ENCODE measurements around the gene TUBG2.
"Not testable (repeated sequence)": the region's sequence is repeated elsewhere in the genome, so short reads cannot be mapped to it uniquely, and the experiment has no call there.

Gene TUBG2

GRCh38 chr17:42642336-42642735, 16.7 kb upstream of the TUBG2 start:
- Histone ChIP-seq H3K9ac (ENCODE audit: insufficient read length, low read depth) (no peak overlapping the region), H3K4me3 (ENCODE audit: insufficient read length, low read depth) (no peak overlapping the region), H3K9me3 (ENCODE audit: insufficient read depth, low read length) (no peaks in the 10 kb centered on the region), H3K4me1 (ENCODE audit: insufficient read depth, insufficient read length) (peaks cover 3% of the 10 kb centered on the region), H3K36me3 (ENCODE audit: insufficient read depth, insufficient read length, low read length) (no peaks in the 10 kb centered on the region), H3K27me3 (ENCODE audit: insufficient read depth, insufficient read length) (no peaks in the 10 kb centered on the region)
- no peak for DNase-seq (ENCODE audit: low read depth, low spot score)
- TF ChIP-seq ZNF274 (IDR thresholded peaks at IDR 0.05; ENCODE audit: low read depth, low read length) (no peak), YY1 (IDR thresholded peaks at IDR 0.05; ENCODE audit: insufficient read depth, insufficient read length) (no peak), SUZ12 (IDR thresholded peaks at IDR 0.05; ENCODE audit: extremely low read depth, insufficient read depth, insufficient read length) (no peak)

- Histone ChIP-seq H3K9me3 (ENCODE audit: insufficient read depth, low read length) (no peaks in the 10 kb centered on the region), H3K4me1 (ENCODE audit: insufficient read depth, insufficient read length) (no peaks in the 10 kb centered on the region), H3K36me3 (ENCODE audit: insufficient read depth, insufficient read length, low read length) (no peaks in the 10 kb centered on the region), H3K27me3 (ENCODE audit: insufficient read depth, insufficient read length) (no peaks in the 10 kb centered on the region), H3K4me3 (ENCODE audit: insufficient read length, low read depth) (no peak overlapping the region), H3K9ac (ENCODE audit: insufficient read length, low read depth) (no peak overlapping the region)
- no peak for DNase-seq (ENCODE audit: low read depth, low spot score)
- TF ChIP-seq SUZ12 (IDR thresholded peaks at IDR 0.05; ENCODE audit: extremely low read depth, insufficient read depth, insufficient read length) (no peak), YY1 (IDR thresholded peaks at IDR 0.05; ENCODE audit: insufficient read depth, insufficient read length) (no peak)
These were observed 11.3 kb upstream of the TUBG2 start for GRCh38 chr17:42647778-42648177.

GRCh38 chr17:42651392-42651791, 7.7 kb upstream of the TUBG2 start:
- H3K9ac ChIP-seq (ENCODE audit: insufficient read length, low read depth): no peak overlapping the region
- no peaks in the 10 kb centered on the region for H3K9me3 ChIP-seq (ENCODE audit: insufficient read depth, low read length)
- no peaks in the 10 kb centered on the region for H3K27me3 ChIP-seq (ENCODE audit: insufficient read depth, insufficient read length)
- no peak for DNase-seq (ENCODE audit: low read depth, low spot score)
- no peaks in the 10 kb centered on the region for H3K4me1 ChIP-seq (ENCODE audit: insufficient read depth, insufficient read length)
- no peak overlapping the region for H3K4me3 ChIP-seq (ENCODE audit: insufficient read length, low read depth)
- no peaks in the 10 kb centered on the region for H3K36me3 ChIP-seq (ENCODE audit: insufficient read depth, insufficient read length, low read length)
- TF ChIP-seq SUZ12 (IDR thresholded peaks at IDR 0.05; ENCODE audit: extremely low read depth, insufficient read depth, insufficient read length) (no peak), ZNF274 (IDR thresholded peaks at IDR 0.05; ENCODE audit: low read depth, low read length) (no peak), YY1 (IDR thresholded peaks at IDR 0.05; ENCODE audit: insufficient read depth, insufficient read length) (no peak)

GRCh38 chr17:42653179-42654124, 5.6 kb upstream of the TUBG2 start:
- no peaks in the 10 kb centered on the region for H3K9me3 ChIP-seq (ENCODE audit: insufficient read depth, low read length)

GRCh38 chr17:42655528-42655927, 3.6 kb upstream of the TUBG2 start:
- H3K9ac ChIP-seq (ENCODE audit: insufficient read length, low read depth): no peak overlapping the region
- TF ChIP-seq ZNF274 (IDR thresholded peaks at IDR 0.05; ENCODE audit: low read depth, low read length) (no peak), YY1 (IDR thresholded peaks at IDR 0.05; ENCODE audit: insufficient read depth, insufficient read length) (no peak), SUZ12 (IDR thresholded peaks at IDR 0.05; ENCODE audit: extremely low read depth, insufficient read depth, insufficient read length) (no peak)
- DNase-seq (ENCODE audit: low read depth, low spot score): no peak
- H3K9me3 ChIP-seq (ENCODE audit: insufficient read depth, low read length): no peaks in the 10 kb centered on the region
- no peaks in the 10 kb centered on the region for H3K4me1 ChIP-seq (ENCODE audit: insufficient read depth, insufficient read length)
- no peaks in the 10 kb centered on the region for H3K36me3 ChIP-seq (ENCODE audit: insufficient read depth, insufficient read length, low read length)
- H3K4me3 ChIP-seq (ENCODE audit: insufficient read length, low read depth): no peak overlapping the region
- no peaks in the 10 kb centered on the region for H3K27me3 ChIP-seq (ENCODE audit: insufficient read depth, insufficient read length)

More at GRCh38 chr17:42653179-42654124, 5.6 kb upstream of the TUBG2 start:
- Histone ChIP-seq H3K36me3 (ENCODE audit: insufficient read depth, insufficient read length, low read length) (no peaks in the 10 kb centered on the region), H3K4me3 (ENCODE audit: insufficient read length, low read depth) (peak overlapping the region; percentile 40), H3K4me1 (ENCODE audit: insufficient read depth, insufficient read length) (no peaks in the 10 kb centered on the region), H3K27me3 (ENCODE audit: insufficient read depth, insufficient read length) (no peaks in the 10 kb centered on the region), H3K9ac (ENCODE audit: insufficient read length, low read depth) (peak overlapping the region; percentile 82)
- DNase-seq (ENCODE audit: low read depth, low spot score): no peak
- TF ChIP-seq YY1 (IDR thresholded peaks at IDR 0.05; ENCODE audit: insufficient read depth, insufficient read length): no peak
- TF ChIP-seq SUZ12 (IDR thresholded peaks at IDR 0.05; ENCODE audit: extremely low read depth, insufficient read depth, insufficient read length): no peak
- TF ChIP-seq ZNF274 (IDR thresholded peaks at IDR 0.05; ENCODE audit: low read depth, low read length): no peak

GRCh38 chr17:42657824-42658588, 1.1 kb upstream of the TUBG2 start:
- no peaks in the 10 kb centered on the region for H3K4me1 ChIP-seq (ENCODE audit: insufficient read depth, insufficient read length)
- DNase-seq (ENCODE audit: low read depth, low spot score): no peak
- no peak overlapping the region for H3K4me3 ChIP-seq (ENCODE audit: insufficient read length, low read depth)
- no peak for TF ChIP-seq SUZ12 (IDR thresholded peaks at IDR 0.05; ENCODE audit: extremely low read depth, insufficient read depth, insufficient read length)
- no peak for TF ChIP-seq YY1 (IDR thresholded peaks at IDR 0.05; ENCODE audit: insufficient read depth, insufficient read length)
- TF ChIP-seq ZNF274 (IDR thresholded peaks at IDR 0.05; ENCODE audit: low read depth, low read length): no peak
- H3K27me3 ChIP-seq (ENCODE audit: insufficient read depth, insufficient read length): no peaks in the 10 kb centered on the region
- no peak overlapping the region for H3K9ac ChIP-seq (ENCODE audit: insufficient read length, low read depth)
- H3K36me3 ChIP-seq (ENCODE audit: insufficient read depth, insufficient read length, low read length): peaks cover 16% of the 10 kb centered on the region
- no peaks in the 10 kb centered on the region for H3K9me3 ChIP-seq (ENCODE audit: insufficient read depth, low read length)

- H3K9ac ChIP-seq (ENCODE audit: insufficient read length, low read depth); H3K9me3 ChIP-seq (ENCODE audit: insufficient read depth, low read length); H3K27me3 ChIP-seq (ENCODE audit: insufficient read depth, insufficient read length); DNase-seq (ENCODE audit: low read depth, low spot score); H3K4me1 ChIP-seq (ENCODE audit: insufficient read depth, insufficient read length): not testable (repeated sequence)
- H3K36me3 ChIP-seq (ENCODE audit: insufficient read depth, insufficient read length, low read length): peaks cover 29% of the 10 kb centered on the region
- peak overlapping the region; percentile 75 for H3K4me3 ChIP-seq (ENCODE audit: insufficient read length, low read depth)
These were observed 819 bp downstream of the TUBG2 start for GRCh38 chr17:42659932-42660274.
